ENCODE measurements around the gene RAG2. TPM values are rescaled to one million over a fixed set of nuclear protein-coding genes. Genes with fewer than 3 reads are reported as not detected.
"Not testable (repeated sequence)": the region's sequence is repeated elsewhere in the genome, so short reads cannot be mapped to it uniquely, and the experiment has no call there.

RAG2 gene
- polyA plus RNA-seq, 1 donor: 0.19 TPM

- no CpG with 5 or more reads among the region's 2 CpGs for WGBS (ENCODE audit: insufficient coverage, low lambda C conversion rate)
These were observed 20.7 kb downstream of the RAG2 start for GRCh38 chr11:36577373-36577772.

GRCh38 chr11:36574486-36574885 is 23.6 kb downstream of the RAG2 start:
- no peak for DNase-seq
- H3K36me3 ChIP-seq (ENCODE audit: control insufficient read depth, insufficient read depth, low read length): peaks cover 6% of the 10 kb centered on the region
- H3K27me3 ChIP-seq (ENCODE audit: control insufficient read depth, insufficient read depth, low read length): no peaks in the 10 kb centered on the region
- H3K27ac ChIP-seq (ENCODE audit: low read length): no peak overlapping the region
- H3K4me1 ChIP-seq (ENCODE audit: control insufficient read depth, insufficient read depth, low read length): no peaks in the 10 kb centered on the region
- no CpG with 5 or more reads among the region's 8 CpGs for WGBS (ENCODE audit: insufficient coverage, low lambda C conversion rate)
- H3K4me3 ChIP-seq (ENCODE audit: low read length): no peak overlapping the region
- no peaks in the 10 kb centered on the region for H3K9me3 ChIP-seq (ENCODE audit: control insufficient read depth, low read depth, low read length)

More at GRCh38 chr11:36577373-36577772, 20.7 kb downstream of the RAG2 start:
- Histone ChIP-seq H3K27me3 (ENCODE audit: control insufficient read depth, insufficient read depth, low read length) (no peaks in the 10 kb centered on the region), H3K36me3 (ENCODE audit: control insufficient read depth, insufficient read depth, low read length) (peaks cover 6% of the 10 kb centered on the region), H3K4me1 (ENCODE audit: control insufficient read depth, insufficient read depth, low read length) (no peaks in the 10 kb centered on the region), H3K27ac (ENCODE audit: low read length) (no peak overlapping the region), H3K4me3 (ENCODE audit: low read length) (no peak overlapping the region), H3K9me3 (ENCODE audit: control insufficient read depth, low read depth, low read length) (no peaks in the 10 kb centered on the region)
- no peak for DNase-seq

- Histone ChIP-seq H3K9me3 (ENCODE audit: control insufficient read depth, low read depth, low read length) (no peaks in the 10 kb centered on the region), H3K4me3 (ENCODE audit: low read length) (no peak overlapping the region), H3K4me1 (ENCODE audit: control insufficient read depth, insufficient read depth, low read length) (no peaks in the 10 kb centered on the region), H3K36me3 (ENCODE audit: control insufficient read depth, insufficient read depth, low read length) (peaks cover 4% of the 10 kb centered on the region), H3K27ac (ENCODE audit: low read length) (no peak overlapping the region), H3K27me3 (ENCODE audit: control insufficient read depth, insufficient read depth, low read length) (no peaks in the 10 kb centered on the region)
- WGBS (ENCODE audit: insufficient coverage, low lambda C conversion rate): no CpG with 5 or more reads among the region's 4 CpGs
- no peak for DNase-seq
These were observed 28.9 kb downstream of the RAG2 start for GRCh38 chr11:36569095-36569494.

- H3K36me3 ChIP-seq (ENCODE audit: control insufficient read depth, insufficient read depth, low read length): no peaks in the 10 kb centered on the region
- H3K9me3 ChIP-seq (ENCODE audit: control insufficient read depth, low read depth, low read length): no peaks in the 10 kb centered on the region
- no peak within 1 kb of the TSS for H3K27ac ChIP-seq (ENCODE audit: low read length)
- no peaks in the 10 kb centered on the region for H3K4me1 ChIP-seq (ENCODE audit: control insufficient read depth, insufficient read depth, low read length)
- no CpG with 5 or more reads among the region's 1 CpG for WGBS (ENCODE audit: insufficient coverage, low lambda C conversion rate)
- H3K4me3 ChIP-seq (ENCODE audit: low read length): no peak within 1 kb of the TSS
- no peak for DNase-seq
- H3K27me3 ChIP-seq (ENCODE audit: control insufficient read depth, insufficient read depth, low read length): no peaks in the 10 kb centered on the region
These were observed 30.3 kb downstream of the RAG2 start, which contains the start of gene RAG1 for GRCh38 chr11:36567694-36568093. RAG1 (plus strand) TSS chr11:36568007; CDS start chr11:36573305, 5,298 bp downstream.

GRCh38 chr11:36566407-36567053 is 31.5 kb downstream of the RAG2 start:
- Histone ChIP-seq H3K36me3 (ENCODE audit: control insufficient read depth, insufficient read depth, low read length) (no peaks in the 10 kb centered on the region), H3K27me3 (ENCODE audit: control insufficient read depth, insufficient read depth, low read length) (no peaks in the 10 kb centered on the region), H3K4me3 (ENCODE audit: low read length) (no peak overlapping the region), H3K9me3 (ENCODE audit: control insufficient read depth, low read depth, low read length) (no peaks in the 10 kb centered on the region), H3K27ac (ENCODE audit: low read length) (no peak overlapping the region), H3K4me1 (ENCODE audit: control insufficient read depth, insufficient read depth, low read length) (no peaks in the 10 kb centered on the region)
- no CpG with 5 or more reads among the region's 4 CpGs for WGBS (ENCODE audit: insufficient coverage, low lambda C conversion rate)
- DNase-seq: no peak

GRCh38 chr11:36565031-36565610 is 32.9 kb downstream of the RAG2 start:
- H3K9me3 ChIP-seq (ENCODE audit: control insufficient read depth, low read depth, low read length): no peaks in the 10 kb centered on the region
- H3K4me3 ChIP-seq (ENCODE audit: low read length): no peak overlapping the region
- H3K27me3 ChIP-seq (ENCODE audit: control insufficient read depth, insufficient read depth, low read length): no peaks in the 10 kb centered on the region
- H3K4me1 ChIP-seq (ENCODE audit: control insufficient read depth, insufficient read depth, low read length): no peaks in the 10 kb centered on the region
- no peak for DNase-seq
- no peak overlapping the region for H3K27ac ChIP-seq (ENCODE audit: low read length)
- H3K36me3 ChIP-seq (ENCODE audit: control insufficient read depth, insufficient read depth, low read length): no peaks in the 10 kb centered on the region
- no CpG with 5 or more reads among the region's 6 CpGs for WGBS (ENCODE audit: insufficient coverage, low lambda C conversion rate)

- Histone ChIP-seq H3K9me3 (ENCODE audit: control insufficient read depth, low read depth, low read length) (peaks cover 6% of the 10 kb centered on the region), H3K4me3 (ENCODE audit: low read length) (peak overlapping the region; percentile 17), H3K27me3 (ENCODE audit: control insufficient read depth, insufficient read depth, low read length) (no peaks in the 10 kb centered on the region), H3K27ac (ENCODE audit: low read length) (no peak overlapping the region), H3K36me3 (ENCODE audit: control insufficient read depth, insufficient read depth, low read length) (no peaks in the 10 kb centered on the region), H3K4me1 (ENCODE audit: control insufficient read depth, insufficient read depth, low read length) (no peaks in the 10 kb centered on the region)
- peak; percentile 44 to 53 for DNase-seq
- no CpG with 5 or more reads among the region's 15 CpGs for WGBS (ENCODE audit: insufficient coverage, low lambda C conversion rate)
These were observed 33.5 kb downstream of the RAG2 start for GRCh38 chr11:36564376-36565030.

- Histone ChIP-seq H3K27ac (ENCODE audit: low read length) (no peak overlapping the region), H3K36me3 (ENCODE audit: control insufficient read depth, insufficient read depth, low read length) (no peaks in the 10 kb centered on the region), H3K9me3 (ENCODE audit: control insufficient read depth, low read depth, low read length) (peaks cover 7% of the 10 kb centered on the region), H3K4me3 (ENCODE audit: low read length) (no peak overlapping the region), H3K27me3 (ENCODE audit: control insufficient read depth, insufficient read depth, low read length) (no peaks in the 10 kb centered on the region), H3K4me1 (ENCODE audit: control insufficient read depth, insufficient read depth, low read length) (no peaks in the 10 kb centered on the region)
- no peak for DNase-seq
- WGBS (ENCODE audit: insufficient coverage, low lambda C conversion rate): 56% methylated on average over 4 of the region's 4 CpGs
These were observed 39.2 kb downstream of the RAG2 start for GRCh38 chr11:36558571-36559413.

- no peak for DNase-seq
- Histone ChIP-seq H3K4me1 (ENCODE audit: control insufficient read depth, insufficient read depth, low read length) (no peaks in the 10 kb centered on the region), H3K27ac (ENCODE audit: low read length) (no peak overlapping the region), H3K36me3 (ENCODE audit: control insufficient read depth, insufficient read depth, low read length) (no peaks in the 10 kb centered on the region), H3K9me3 (ENCODE audit: control insufficient read depth, low read depth, low read length) (peaks cover 7% of the 10 kb centered on the region), H3K4me3 (ENCODE audit: low read length) (no peak overlapping the region), H3K27me3 (ENCODE audit: control insufficient read depth, insufficient read depth, low read length) (no peaks in the 10 kb centered on the region)
These were observed 40.0 kb downstream of the RAG2 start for GRCh38 chr11:36557991-36558390.

- not testable (repeated sequence) for H3K27ac ChIP-seq (ENCODE audit: low read length); H3K36me3 ChIP-seq (ENCODE audit: control insufficient read depth, insufficient read depth, low read length); H3K27me3 ChIP-seq (ENCODE audit: control insufficient read depth, insufficient read depth, low read length); H3K9me3 ChIP-seq (ENCODE audit: control insufficient read depth, low read depth, low read length); DNase-seq; H3K4me3 ChIP-seq (ENCODE audit: low read length); H3K4me1 ChIP-seq (ENCODE audit: control insufficient read depth, insufficient read depth, low read length)
- no CpG with 5 or more reads among the region's 17 CpGs for WGBS (ENCODE audit: insufficient coverage, low lambda C conversion rate)
These were observed 40.6 kb downstream of the RAG2 start for GRCh38 chr11:36557390-36557789.
